ENCODE data around the gene RYR1.
"Not testable (repeated sequence)": the region's sequence is repeated elsewhere in the genome, so short reads cannot be mapped to it uniquely, and the experiment has no call there.

Gene RYR1

GRCh38 chr19:38506723-38507550, 73.4 kb downstream of the RYR1 start:
- H3K4me3 ChIP-seq (ENCODE audit: low read depth, low read length): no peak overlapping the region
- DNase-seq (ENCODE audit: low read depth): no peak

GRCh38 chr19:38507551-38508127, 74.1 kb downstream of the RYR1 start:
- DNase-seq (ENCODE audit: low read depth): no peak
- no peak overlapping the region for H3K4me3 ChIP-seq (ENCODE audit: low read depth, low read length)

GRCh38 chr19:38508507-38508906, 75.0 kb downstream of the RYR1 start:
- H3K4me3 ChIP-seq (ENCODE audit: low read depth, low read length): no peak overlapping the region

GRCh38 chr19:38509027-38509426, 75.5 kb downstream of the RYR1 start:
- DNase-seq (ENCODE audit: low read depth): no peak
- H3K4me3 ChIP-seq (ENCODE audit: low read depth, low read length): no peak overlapping the region

More at GRCh38 chr19:38508507-38508906, 75.0 kb downstream of the RYR1 start:
- no peak for DNase-seq (ENCODE audit: low read depth)

GRCh38 chr19:38511074-38511708, 77.7 kb downstream of the RYR1 start:
- H3K4me3 ChIP-seq (ENCODE audit: low read depth, low read length): no peak overlapping the region
- DNase-seq (ENCODE audit: low read depth): no peak

- H3K4me3 ChIP-seq (ENCODE audit: low read depth, low read length): no peak overlapping the region
- DNase-seq (ENCODE audit: low read depth): no peak
These were observed 78.8 kb downstream of the RYR1 start for GRCh38 chr19:38512277-38512676.

GRCh38 chr19:38513156-38513555, 79.7 kb downstream of the RYR1 start:
- not testable (repeated sequence) for DNase-seq (ENCODE audit: low read depth); H3K4me3 ChIP-seq (ENCODE audit: low read depth, low read length)

GRCh38 chr19:38513762-38514167, 80.3 kb downstream of the RYR1 start:
- H3K4me3 ChIP-seq (ENCODE audit: low read depth, low read length): no peak overlapping the region
- DNase-seq (ENCODE audit: low read depth): no peak

- no peak overlapping the region for H3K4me3 ChIP-seq (ENCODE audit: low read depth, low read length)
- DNase-seq (ENCODE audit: low read depth): no peak
These were observed 81.5 kb downstream of the RYR1 start for GRCh38 chr19:38514812-38515633.

GRCh38 chr19:38515896-38516295, 82.4 kb downstream of the RYR1 start:
- DNase-seq (ENCODE audit: low read depth): no peak
- H3K4me3 ChIP-seq (ENCODE audit: low read depth, low read length): no peak overlapping the region

GRCh38 chr19:38516802-38517201, 83.3 kb downstream of the RYR1 start:
- DNase-seq (ENCODE audit: low read depth): no peak
- H3K4me3 ChIP-seq (ENCODE audit: low read depth, low read length): no peak overlapping the region

- DNase-seq (ENCODE audit: low read depth): no peak
These were observed 83.8 kb downstream of the RYR1 start for GRCh38 chr19:38517321-38517720.

GRCh38 chr19:38517980-38518379, 84.5 kb downstream of the RYR1 start:
- not testable (repeated sequence) for DNase-seq (ENCODE audit: low read depth); H3K4me3 ChIP-seq (ENCODE audit: low read depth, low read length)

More at GRCh38 chr19:38517321-38517720, 83.8 kb downstream of the RYR1 start:
- no peak overlapping the region for H3K4me3 ChIP-seq (ENCODE audit: low read depth, low read length)

- DNase-seq (ENCODE audit: low read depth): no peak
- H3K4me3 ChIP-seq (ENCODE audit: low read depth, low read length): no peak overlapping the region
These were observed 85.7 kb downstream of the RYR1 start for GRCh38 chr19:38519168-38519567.

- no peak overlapping the region for H3K4me3 ChIP-seq (ENCODE audit: low read depth, low read length)
- DNase-seq (ENCODE audit: low read depth): no peak
These were observed 86.5 kb downstream of the RYR1 start for GRCh38 chr19:38519988-38520387.

GRCh38 chr19:38522915-38523314, 89.4 kb downstream of the RYR1 start:
- no peak overlapping the region for H3K4me3 ChIP-seq (ENCODE audit: low read depth, low read length)
- no peak for DNase-seq (ENCODE audit: low read depth)

GRCh38 chr19:38523319-38523718, 89.8 kb downstream of the RYR1 start:
- H3K4me3 ChIP-seq (ENCODE audit: low read depth, low read length): no peak overlapping the region
- DNase-seq (ENCODE audit: low read depth): no peak

- DNase-seq (ENCODE audit: low read depth): no peak
- H3K4me3 ChIP-seq (ENCODE audit: low read depth, low read length): no peak overlapping the region
These were observed 90.9 kb downstream of the RYR1 start for GRCh38 chr19:38524369-38524768.

GRCh38 chr19:38524994-38525634, 91.6 kb downstream of the RYR1 start:
- H3K4me3 ChIP-seq (ENCODE audit: low read depth, low read length): no peak overlapping the region
- no peak for DNase-seq (ENCODE audit: low read depth)

All from skeletal muscle cell (primary cell).